Measurements from ENCODE around the gene MBNL1.

Gene MBNL1

DNA sequence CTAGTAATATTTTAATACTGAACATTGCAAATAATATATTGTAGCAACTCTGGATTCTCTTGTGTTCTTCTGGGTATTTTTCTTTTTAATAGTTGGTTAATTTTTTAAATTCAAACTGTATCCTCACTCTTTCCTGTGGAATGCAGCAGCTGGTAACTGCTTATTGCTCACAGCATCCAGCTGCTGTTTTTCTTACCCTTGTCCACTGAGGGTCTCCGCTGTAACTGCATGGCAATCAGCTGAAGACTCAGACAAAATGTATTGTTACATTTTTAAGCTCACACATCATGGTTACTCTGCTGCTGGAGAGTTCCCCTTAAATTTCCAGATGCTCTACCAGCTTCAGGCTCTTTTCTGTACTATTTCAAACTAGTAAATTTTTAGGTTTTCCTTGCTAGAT lies 227.6 kb downstream of the MBNL1 start:
- no peak for DNase-seq

DNA sequence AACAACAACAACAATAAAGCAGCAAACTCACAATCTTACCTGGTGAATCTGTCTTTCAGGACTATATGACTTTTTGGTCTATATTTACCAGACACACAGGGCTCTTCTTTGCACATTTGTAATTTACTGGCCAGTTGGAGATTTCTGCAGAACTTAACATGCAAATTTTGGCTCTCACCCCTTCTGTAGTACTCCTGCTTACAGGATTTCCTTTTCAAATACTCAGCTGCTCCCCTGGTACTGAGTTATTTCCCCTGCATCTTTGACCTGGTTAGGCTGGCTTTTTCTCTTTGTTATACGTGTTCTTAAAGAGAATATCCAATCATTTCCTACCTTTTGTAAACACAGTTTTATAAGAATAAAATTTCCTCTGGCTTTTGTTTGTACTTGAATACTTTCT lies 228.0 kb downstream of the MBNL1 start:
- DNase-seq: no peak

DNA sequence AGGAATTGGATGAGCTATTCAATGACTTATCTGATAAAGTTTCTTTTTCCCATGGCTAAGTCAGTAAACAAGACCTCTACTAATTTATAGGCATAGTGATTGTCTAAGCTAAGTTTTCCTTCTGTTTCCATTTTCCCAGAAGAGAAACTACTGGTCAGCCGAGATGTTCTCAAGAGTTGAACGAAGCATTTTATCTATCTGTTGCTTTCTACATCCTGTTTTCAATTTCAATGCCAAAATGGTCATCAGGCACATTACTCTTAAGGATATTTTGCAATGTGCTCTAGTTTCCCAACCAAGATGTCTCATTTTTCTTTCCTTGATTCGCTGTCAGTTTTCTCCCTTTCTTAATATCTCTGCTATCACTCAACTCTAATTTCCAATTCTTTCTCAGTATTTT lies 228.7 kb downstream of the MBNL1 start:
- no peak for DNase-seq

DNA sequence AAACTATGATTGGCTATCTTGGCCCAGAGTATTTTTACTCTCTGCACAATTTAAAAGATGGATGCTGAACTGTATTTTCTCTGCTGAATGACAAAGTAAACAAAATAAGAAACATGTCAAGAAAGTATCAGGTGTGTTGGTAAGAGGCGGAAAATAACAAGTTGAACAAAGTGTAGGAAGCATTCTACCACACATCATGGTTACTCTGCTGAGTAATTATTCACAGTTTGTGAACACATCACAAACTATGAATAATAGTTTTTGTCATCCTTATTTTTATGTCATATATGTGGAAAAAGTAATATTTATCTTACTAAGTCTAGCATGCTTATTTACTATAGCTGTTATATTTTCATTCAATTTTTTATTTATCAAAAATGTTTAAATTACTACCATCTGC lies 229.2 kb downstream of the MBNL1 start:
- DNase-seq: no peak

DNA sequence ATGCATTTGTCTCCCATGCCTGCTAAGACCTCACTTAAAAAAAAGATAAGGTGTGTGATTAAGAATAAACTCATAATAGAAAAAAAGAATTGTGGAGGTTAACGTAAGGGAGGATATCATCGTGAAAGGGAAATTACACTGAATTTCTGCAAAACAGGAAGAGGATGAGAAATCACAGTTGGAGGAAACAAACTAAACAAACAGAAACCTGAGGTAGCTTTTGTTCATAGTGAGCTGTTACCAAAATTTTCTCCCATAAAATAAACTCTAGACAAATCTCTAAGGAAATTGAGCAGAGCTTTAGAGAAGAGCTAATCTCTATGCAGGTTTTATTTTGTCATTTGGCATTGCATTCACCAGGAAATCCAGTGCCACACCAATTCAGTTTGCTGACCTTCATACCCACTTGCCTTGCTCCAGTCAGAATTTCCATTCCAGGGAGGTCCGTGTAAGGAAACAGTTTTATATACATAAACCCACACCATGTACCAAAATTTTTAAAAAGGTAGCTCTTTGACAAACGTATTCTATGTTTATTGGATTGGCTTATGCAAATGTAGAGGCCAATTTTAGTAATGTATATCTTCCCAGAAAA lies 231.2 kb downstream of the MBNL1 start:
- DNase-seq: no peak

DNA sequence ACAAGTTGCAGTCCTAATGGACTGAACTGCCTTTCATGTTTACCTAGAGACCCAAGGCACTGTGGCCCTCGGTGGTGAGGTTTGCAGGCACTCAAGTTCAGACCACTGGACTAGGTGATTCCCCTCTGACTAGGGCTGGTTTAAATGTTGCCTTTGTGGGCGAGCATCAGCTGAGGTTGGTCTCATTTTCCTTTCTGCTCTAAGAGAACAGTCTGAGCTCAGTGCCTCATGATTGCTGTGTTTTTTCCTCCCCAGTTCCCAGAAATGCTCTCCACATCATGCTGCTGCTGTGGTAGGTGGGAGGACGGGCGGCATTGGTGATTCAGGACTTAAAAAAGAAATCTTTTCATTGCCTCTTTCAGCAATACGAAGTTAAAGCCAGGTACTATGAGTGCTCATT lies 237.2 kb downstream of the MBNL1 start:
- DNase-seq: no peak

DNA sequence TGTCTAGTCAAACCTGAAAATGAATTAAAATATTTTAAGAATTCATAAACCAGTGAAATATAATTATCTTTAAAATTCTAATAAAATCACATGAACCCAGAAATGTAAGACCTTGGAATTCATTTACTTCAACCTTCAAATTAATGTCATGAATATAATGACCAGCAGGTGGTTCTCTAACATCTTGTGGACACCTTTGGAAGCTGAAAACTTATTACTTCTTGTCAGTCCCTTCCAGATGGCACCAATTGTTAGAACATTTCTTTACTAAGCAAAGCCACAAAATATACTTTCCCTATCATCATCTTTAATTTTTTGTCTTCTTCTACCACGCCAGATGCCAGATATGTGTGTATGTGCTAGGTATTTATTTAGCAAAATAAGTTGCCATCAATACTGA lies 240.0 kb downstream of the MBNL1 start:
- no peak for DNase-seq

DNA sequence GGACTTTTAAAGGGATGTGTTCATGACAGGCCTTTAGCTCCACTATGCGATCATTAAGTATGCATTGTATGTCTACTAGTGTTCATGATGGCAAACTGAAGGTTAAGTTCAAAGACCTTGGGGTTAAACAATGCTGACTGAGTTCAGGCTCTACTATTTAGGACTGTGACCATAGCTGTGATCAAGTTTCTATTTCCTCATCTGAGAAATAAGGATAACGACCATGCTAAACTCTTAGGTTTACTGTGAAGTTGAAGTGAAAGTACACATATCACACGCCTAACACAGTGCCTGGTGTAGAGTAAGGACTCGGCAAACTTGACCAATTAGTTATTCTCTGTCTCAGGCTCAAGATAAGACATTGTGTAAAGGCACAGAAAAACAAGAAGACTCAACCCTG lies 243.2 kb downstream of the MBNL1 start:
- no peak for DNase-seq

DNA sequence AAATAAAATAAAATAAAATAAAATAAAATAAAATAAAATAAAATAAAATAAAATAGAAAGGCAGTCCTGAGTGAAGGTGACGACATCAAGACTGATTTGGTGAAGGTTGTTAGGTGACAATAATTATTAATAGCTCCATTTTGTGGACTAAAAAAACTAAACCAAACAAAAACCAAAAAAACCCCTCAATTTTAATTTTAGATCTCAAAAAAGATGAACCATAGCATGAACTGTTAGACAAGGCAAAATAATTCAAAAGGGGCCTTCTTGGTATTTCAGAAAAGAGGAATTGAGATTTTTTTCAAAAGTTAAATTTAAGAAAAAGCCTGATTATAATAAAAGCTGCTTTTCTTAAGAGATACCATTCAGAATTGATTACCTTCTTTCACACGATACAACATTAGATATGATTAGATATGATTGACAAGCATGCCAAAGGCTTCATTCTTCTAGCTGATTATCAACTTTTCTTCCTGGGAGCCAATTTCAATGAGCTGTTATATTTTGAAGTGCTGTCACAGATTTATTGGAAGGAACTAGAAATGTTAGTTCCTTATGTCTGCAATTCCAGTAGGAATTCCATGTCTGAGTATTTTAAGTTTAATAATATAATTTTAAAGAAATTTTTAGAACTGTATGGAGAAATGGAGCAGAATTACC lies 244.7 kb downstream of the MBNL1 start:
- DNase-seq: no peak
